ENCODE data around the gene KRTAP26-1.

KRTAP26-1 gene, protein sequence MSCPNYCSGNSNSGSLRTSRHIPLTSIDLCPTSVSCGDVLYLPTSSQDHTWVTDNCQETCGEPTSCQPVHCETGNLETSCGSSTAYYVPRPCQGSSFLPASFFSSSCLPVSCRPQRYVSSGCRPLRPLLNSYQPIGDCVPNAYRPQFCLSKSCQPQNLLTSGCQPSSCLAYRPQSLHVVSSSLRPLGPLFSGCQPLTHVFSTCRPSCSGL

GRCh38 chr21:30320215-30320614, at the start of gene KRTAP26-1:
TSS of gene KRTAP26-1 (minus strand) at chr21:30320315. CDS start at chr21:30320035, 280 bp downstream.
- TF ChIP-seq, protein P1, sequence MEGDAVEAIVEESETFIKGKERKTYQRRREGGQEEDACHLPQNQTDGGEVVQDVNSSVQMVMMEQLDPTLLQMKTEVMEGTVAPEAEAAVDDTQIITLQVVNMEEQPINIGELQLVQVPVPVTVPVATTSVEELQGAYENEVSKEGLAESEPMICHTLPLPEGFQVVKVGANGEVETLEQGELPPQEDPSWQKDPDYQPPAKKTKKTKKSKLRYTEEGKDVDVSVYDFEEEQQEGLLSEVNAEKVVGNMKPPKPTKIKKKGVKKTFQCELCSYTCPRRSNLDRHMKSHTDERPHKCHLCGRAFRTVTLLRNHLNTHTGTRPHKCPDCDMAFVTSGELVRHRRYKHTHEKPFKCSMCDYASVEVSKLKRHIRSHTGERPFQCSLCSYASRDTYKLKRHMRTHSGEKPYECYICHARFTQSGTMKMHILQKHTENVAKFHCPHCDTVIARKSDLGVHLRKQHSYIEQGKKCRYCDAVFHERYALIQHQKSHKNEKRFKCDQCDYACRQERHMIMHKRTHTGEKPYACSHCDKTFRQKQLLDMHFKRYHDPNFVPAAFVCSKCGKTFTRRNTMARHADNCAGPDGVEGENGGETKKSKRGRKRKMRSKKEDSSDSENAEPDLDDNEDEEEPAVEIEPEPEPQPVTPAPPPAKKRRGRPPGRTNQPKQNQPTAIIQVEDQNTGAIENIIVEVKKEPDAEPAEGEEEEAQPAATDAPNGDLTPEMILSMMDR (IDR thresholded peaks at IDR 0.05), result no peak
- TF ChIP-seq ZFX (IDR thresholded peaks at IDR 0.05; ENCODE audit: borderline replicate concordance), result no peak
- no peak within 1 kb of the TSS for H3K27ac ChIP-seq

- no peak overlapping the region for H3K27ac ChIP-seq
- no peak for TF ChIP-seq ZFX (IDR thresholded peaks at IDR 0.05; ENCODE audit: borderline replicate concordance)
- TF ChIP-seq, protein P1 (IDR thresholded peaks at IDR 0.05), result no peak
Measured at GRCh38 chr21:30355906-30356305, 35.8 kb upstream of the KRTAP26-1 start.

DNA sequence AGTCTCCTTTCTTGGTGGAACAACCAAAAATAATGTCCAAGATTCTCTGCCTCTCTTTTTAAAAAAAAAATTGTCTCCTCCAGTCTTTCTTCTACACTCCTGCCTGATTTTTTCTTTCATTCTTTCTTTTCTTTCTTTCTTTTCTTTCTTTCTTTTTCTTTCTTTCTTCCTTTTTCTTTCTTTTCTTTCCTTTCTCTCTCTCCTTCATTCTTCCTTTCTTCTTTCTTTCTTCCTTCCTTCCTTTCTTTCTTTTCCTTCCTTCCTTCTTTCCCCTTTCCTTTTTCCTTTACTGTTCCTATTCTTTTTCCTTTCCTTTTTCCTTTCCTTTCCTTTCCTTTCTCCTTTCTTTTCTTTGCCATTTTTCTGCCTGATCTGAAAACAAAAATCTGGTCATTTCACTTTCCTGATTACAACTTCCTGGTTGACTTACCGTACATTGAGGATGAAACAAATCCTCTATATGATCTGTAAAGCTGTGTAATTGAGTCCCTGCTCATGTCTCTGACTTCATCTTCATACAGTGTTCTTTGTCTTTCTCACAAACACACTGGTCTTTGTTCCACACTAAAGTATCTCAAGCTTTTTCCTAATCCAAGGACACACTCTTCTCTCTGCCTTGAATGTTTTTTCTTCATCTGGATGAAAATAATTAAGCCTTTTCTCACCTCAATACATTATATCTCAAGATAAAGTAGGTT, 34.3 kb upstream of the KRTAP26-1 start:
- H3K27ac ChIP-seq, result no peak overlapping the region
- TF ChIP-seq, protein P1 (IDR thresholded peaks at IDR 0.05), result no peak
- TF ChIP-seq ZFX (IDR thresholded peaks at IDR 0.05; ENCODE audit: borderline replicate concordance), result no peak

GRCh38 chr21:30351534-30351933, 31.4 kb upstream of the KRTAP26-1 start:
- H3K27ac ChIP-seq, result no peak overlapping the region
- TF ChIP-seq, protein P1 (IDR thresholded peaks at IDR 0.05), result no peak
- TF ChIP-seq ZFX (IDR thresholded peaks at IDR 0.05; ENCODE audit: borderline replicate concordance), result no peak

DNA sequence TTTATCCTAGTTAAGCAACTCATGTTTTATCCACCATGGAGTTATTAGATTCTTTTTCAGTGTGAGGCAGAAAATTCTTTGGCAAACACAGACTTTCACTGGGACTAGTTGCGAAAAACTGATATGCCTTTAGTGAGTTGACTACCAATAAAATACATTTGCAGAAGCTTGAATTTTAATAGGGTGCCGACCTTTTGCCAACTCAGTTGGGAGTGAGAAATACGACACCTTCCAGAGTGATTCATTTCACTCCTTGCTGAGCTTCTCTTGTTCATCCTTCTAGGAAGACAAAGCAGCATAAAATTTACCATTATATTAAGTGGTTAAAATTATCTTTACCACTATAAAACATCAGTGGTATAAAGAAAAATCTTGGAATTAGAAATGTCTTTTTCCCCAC, 29.5 kb upstream of the KRTAP26-1 start:
- H3K27ac ChIP-seq, result no peak overlapping the region
- TF ChIP-seq, protein P1 (IDR thresholded peaks at IDR 0.05), result no peak
- no peak for TF ChIP-seq ZFX (IDR thresholded peaks at IDR 0.05; ENCODE audit: borderline replicate concordance)

DNA sequence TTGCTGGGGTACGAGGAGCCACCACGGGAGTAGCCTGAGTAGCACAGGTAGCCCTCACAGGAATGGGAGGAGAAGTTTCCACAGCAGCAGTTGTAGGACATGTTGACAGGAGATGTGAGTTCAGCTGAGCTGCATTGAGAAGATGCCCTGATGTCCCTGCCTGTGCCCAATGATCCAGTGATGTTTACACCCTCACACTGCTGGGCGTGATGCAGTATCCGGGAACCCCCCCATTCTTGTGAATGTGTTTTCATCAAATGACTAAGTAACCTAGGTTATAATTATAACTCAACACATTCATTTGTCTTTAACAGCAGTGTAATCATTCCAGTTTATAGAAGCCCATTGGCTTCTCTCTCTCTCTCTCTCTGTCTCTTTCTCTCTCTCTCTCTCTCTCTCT, 28.4 kb upstream of the KRTAP26-1 start, which contains the start of gene KRTAP23-1:
Gene KRTAP23-1 (minus strand): TSS at position 101 of the 400 bp plus-strand sequence. CDS start 0 bp downstream, at position 101.
- no peak within 1 kb of the TSS for H3K27ac ChIP-seq
- TF ChIP-seq, protein P1 (IDR thresholded peaks at IDR 0.05), result no peak
- no peak for TF ChIP-seq ZFX (IDR thresholded peaks at IDR 0.05; ENCODE audit: borderline replicate concordance)

DNA sequence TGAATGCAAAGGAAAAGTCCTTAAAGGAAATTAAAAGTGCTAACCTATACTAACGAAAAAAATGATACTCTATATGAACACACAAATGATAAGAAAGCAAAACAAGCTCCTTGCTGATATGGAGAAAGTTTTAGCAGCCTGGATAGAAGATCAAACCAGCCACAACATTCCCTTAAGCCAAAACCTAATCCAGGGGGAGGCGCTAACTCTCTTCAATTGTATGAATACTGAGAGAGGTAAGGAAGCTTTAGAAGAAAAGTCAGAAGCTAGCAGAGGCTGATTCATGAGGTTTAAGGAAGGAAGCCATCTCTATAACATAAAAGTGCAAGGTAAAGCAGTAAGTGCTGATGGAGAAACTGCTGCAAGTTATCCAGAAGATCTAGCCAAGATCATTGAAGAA, 24.9 kb upstream of the KRTAP26-1 start:
- TF ChIP-seq ZFX (IDR thresholded peaks at IDR 0.05; ENCODE audit: borderline replicate concordance), result no peak
- TF ChIP-seq, protein P1 (IDR thresholded peaks at IDR 0.05), result no peak
- H3K27ac ChIP-seq, result no peak overlapping the region
